ENCODE measurements around the gene EPHA10. TPM values are rescaled to one million over a fixed set of nuclear protein-coding genes. Genes with fewer than 3 reads are reported as not detected.

The EPHA10 gene
- total RNA-seq, 2 donors from 2014 or later = 0.42 TPM; not detected in 1

DNA sequence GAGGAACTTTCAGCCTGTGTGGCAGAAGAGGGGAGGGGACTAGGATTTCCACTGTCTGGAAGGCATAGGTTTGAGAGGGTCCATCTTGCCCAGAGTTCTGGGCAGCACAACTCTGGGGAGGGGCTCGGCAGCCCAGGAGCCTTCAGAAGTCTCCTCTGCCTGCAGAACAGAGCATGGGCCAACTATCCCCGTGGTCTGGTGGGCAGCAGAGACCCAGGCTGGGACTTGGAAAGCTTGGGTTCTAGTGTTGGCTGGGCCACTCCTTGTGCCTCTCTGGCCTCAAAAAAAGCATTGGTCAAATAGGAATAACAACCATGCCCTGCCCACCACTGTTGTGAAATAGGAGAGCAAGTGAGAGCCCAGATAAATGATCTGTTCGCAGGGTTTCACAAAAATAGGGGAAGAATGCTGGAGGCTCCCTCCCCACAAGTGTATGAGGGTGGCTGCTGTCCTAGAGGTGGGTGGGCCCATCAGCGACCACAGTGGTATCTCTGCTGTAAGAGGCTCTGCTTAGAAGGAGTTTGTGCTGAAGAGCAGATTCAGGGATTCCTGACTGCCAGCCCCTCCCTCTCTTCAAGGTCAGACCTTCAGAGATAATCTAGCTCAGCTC lies 8.9 kb downstream of the EPHA10 start:
- no peaks in the 10 kb centered on the region for H3K4me1 ChIP-seq (ENCODE audit: control insufficient read depth, insufficient read depth, low read length)
- no peaks in the 10 kb centered on the region for H3K9me3 ChIP-seq (ENCODE audit: control insufficient read depth, low read length)
- 74% methylated on average over 4 of the region's 4 CpGs for WGBS, 2 experiments (ENCODE audit: insufficient coverage in 1 of 2, insufficient read length in 1 of 2)
- no peak overlapping the region for H3K9ac ChIP-seq (ENCODE audit: extremely low read depth, low read length, poor library complexity, severe bottlenecking)
- no peak overlapping the region for H3K4me3 ChIP-seq (ENCODE audit: low read length)
- H3K27me3 ChIP-seq (ENCODE audit: control insufficient read depth, insufficient read depth, low read length, poor library complexity, severe bottlenecking) = peaks cover 97% of the 10 kb centered on the region
- H3K9me3 Mint-ChIP-seq = no peaks in the 10 kb centered on the region
- H3K27ac ChIP-seq (ENCODE audit: low read depth, low read length) = no peak overlapping the region
- H3K36me3 ChIP-seq (ENCODE audit: control insufficient read depth, insufficient read depth, low read length) = no peaks in the 10 kb centered on the region
- H3K4me1 Mint-ChIP-seq = peaks cover 2% of the 10 kb centered on the region
- DNase-seq = no peak
- peaks cover 15% of the 10 kb centered on the region for H3K27me3 Mint-ChIP-seq (ENCODE audit: insufficient read depth)
- H3K36me3 Mint-ChIP-seq (ENCODE audit: low read depth) = no peaks in the 10 kb centered on the region
- TF ChIP-seq, protein P1, sequence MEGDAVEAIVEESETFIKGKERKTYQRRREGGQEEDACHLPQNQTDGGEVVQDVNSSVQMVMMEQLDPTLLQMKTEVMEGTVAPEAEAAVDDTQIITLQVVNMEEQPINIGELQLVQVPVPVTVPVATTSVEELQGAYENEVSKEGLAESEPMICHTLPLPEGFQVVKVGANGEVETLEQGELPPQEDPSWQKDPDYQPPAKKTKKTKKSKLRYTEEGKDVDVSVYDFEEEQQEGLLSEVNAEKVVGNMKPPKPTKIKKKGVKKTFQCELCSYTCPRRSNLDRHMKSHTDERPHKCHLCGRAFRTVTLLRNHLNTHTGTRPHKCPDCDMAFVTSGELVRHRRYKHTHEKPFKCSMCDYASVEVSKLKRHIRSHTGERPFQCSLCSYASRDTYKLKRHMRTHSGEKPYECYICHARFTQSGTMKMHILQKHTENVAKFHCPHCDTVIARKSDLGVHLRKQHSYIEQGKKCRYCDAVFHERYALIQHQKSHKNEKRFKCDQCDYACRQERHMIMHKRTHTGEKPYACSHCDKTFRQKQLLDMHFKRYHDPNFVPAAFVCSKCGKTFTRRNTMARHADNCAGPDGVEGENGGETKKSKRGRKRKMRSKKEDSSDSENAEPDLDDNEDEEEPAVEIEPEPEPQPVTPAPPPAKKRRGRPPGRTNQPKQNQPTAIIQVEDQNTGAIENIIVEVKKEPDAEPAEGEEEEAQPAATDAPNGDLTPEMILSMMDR (conservative IDR thresholded peaks at IDR 0.05) = no peak
- no peak overlapping the region for H3K4me3 Mint-ChIP-seq
- no peak overlapping the region for H3K27ac Mint-ChIP-seq

DNA sequence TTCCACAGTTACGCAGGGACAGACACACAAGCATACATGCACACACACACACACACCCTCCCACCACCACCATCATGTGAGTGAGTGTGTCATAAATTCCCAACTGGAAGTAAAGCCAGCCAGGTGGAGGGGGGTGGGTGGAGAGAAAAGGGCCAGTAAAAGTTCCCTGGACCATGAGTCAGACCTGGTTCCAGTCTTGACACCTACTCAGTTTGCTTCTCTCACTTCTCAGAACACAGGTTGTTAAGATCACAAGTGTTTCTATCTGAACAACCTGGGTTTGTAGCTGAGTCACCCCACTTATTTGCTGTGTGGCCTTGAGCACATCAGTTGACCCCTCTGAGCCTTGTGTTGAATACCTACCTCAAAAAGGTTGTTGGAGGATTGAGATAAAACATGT lies 9.6 kb downstream of the EPHA10 start:
- peaks cover 2% of the 10 kb centered on the region for H3K4me1 Mint-ChIP-seq
- Histone ChIP-seq H3K9me3 (ENCODE audit: control insufficient read depth, low read length) (no peaks in the 10 kb centered on the region), H3K27me3 (ENCODE audit: control insufficient read depth, insufficient read depth, low read length, poor library complexity, severe bottlenecking) (peaks cover 97% of the 10 kb centered on the region), H3K36me3 (ENCODE audit: control insufficient read depth, insufficient read depth, low read length) (no peaks in the 10 kb centered on the region), H3K4me1 (ENCODE audit: control insufficient read depth, insufficient read depth, low read length) (no peaks in the 10 kb centered on the region), H3K27ac (ENCODE audit: low read depth, low read length) (no peak overlapping the region), H3K4me3 (ENCODE audit: low read length) (no peak overlapping the region), H3K9ac (ENCODE audit: extremely low read depth, low read length, poor library complexity, severe bottlenecking) (no peak overlapping the region)
- peaks cover 23% of the 10 kb centered on the region for H3K27me3 Mint-ChIP-seq (ENCODE audit: insufficient read depth)
- TF ChIP-seq, protein P1 (conservative IDR thresholded peaks at IDR 0.05) = no peak
- H3K27ac Mint-ChIP-seq = no peak overlapping the region
- no peak overlapping the region for H3K4me3 Mint-ChIP-seq
- no CpG with 5 or more reads among the region's 1 CpG for WGBS, 2 experiments (ENCODE audit: insufficient coverage in 1 of 2, insufficient read length in 1 of 2)
- H3K9me3 Mint-ChIP-seq = no peaks in the 10 kb centered on the region
- no peak for DNase-seq
- no peaks in the 10 kb centered on the region for H3K36me3 Mint-ChIP-seq (ENCODE audit: low read depth)

DNA sequence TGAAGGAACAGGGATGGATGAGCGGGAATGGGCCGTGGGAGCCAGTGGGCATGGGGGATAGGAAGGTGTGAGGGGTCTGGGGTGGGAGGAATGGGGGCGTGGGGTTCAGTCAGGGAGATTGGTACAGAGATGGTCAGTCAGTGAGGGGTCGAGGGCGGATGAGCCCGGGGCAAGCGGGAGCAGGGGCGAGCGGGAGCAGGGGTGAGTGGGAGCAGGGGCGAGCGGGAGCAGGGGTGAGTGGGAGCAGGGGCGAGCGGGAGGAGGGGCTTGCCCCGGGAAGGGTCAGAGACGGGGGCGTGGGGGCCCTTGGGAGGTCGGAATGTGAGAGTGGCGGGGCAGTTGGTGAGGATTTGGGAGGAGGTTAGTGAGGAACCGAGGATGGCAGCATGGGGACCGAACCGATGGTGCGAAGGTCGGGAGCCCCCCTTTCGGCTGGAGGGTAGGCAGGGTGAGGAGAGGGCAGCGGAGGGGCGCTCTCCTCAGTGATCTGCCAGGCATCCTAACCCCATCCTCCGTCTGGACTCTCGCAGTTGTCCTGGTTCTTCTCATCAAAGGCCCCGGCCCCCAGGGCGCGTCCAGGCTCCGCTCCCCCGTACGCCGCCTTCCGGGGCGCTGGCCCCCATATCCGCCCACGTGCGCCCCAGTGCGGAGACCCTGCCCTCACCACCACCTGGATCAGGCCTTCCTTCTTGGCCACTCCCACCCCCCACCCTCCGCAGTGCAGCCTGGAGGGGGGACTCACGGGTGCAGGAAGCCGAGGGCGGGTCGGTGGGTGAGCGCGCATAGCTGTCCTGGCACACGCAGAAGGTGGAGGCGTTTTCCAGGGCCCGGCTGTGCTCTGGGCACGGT lies 11.2 kb downstream of the EPHA10 start:
- no peak for DNase-seq
- no peak overlapping the region for H3K4me3 ChIP-seq (ENCODE audit: low read length)
- H3K4me3 Mint-ChIP-seq = peak overlapping the region; percentile 44
- no peaks in the 10 kb centered on the region for H3K36me3 ChIP-seq (ENCODE audit: control insufficient read depth, insufficient read depth, low read length)
- WGBS, 2 experiments (ENCODE audit: insufficient coverage in 1 of 2, insufficient read length in 1 of 2) = 27 to 38% methylated on average over 16 to 52 of the region's 52 CpGs
- H3K9me3 Mint-ChIP-seq = no peaks in the 10 kb centered on the region
- H3K27ac Mint-ChIP-seq = no peak overlapping the region
- no peaks in the 10 kb centered on the region for H3K4me1 ChIP-seq (ENCODE audit: control insufficient read depth, insufficient read depth, low read length)
- no peaks in the 10 kb centered on the region for H3K9me3 ChIP-seq (ENCODE audit: control insufficient read depth, low read length)
- peaks cover 2% of the 10 kb centered on the region for H3K4me1 Mint-ChIP-seq
- no peak overlapping the region for H3K27ac ChIP-seq (ENCODE audit: low read depth, low read length)
- TF ChIP-seq, protein P1 (conservative IDR thresholded peaks at IDR 0.05) = no peak
- H3K27me3 ChIP-seq (ENCODE audit: control insufficient read depth, insufficient read depth, low read length, poor library complexity, severe bottlenecking) = peaks cover 97% of the 10 kb centered on the region
- H3K9ac ChIP-seq (ENCODE audit: extremely low read depth, low read length, poor library complexity, severe bottlenecking) = no peak overlapping the region
- H3K36me3 Mint-ChIP-seq (ENCODE audit: low read depth) = no peaks in the 10 kb centered on the region
- H3K27me3 Mint-ChIP-seq (ENCODE audit: insufficient read depth) = peaks cover 36% of the 10 kb centered on the region
